ENCODE data around the gene C2CD4B.

The C2CD4B gene

GRCh38 chr15:62147551-62147950 lies 17.5 kb downstream of the C2CD4B start:
- no peak for DNase-seq

GRCh38 chr15:62147149-62147548 lies 17.9 kb downstream of the C2CD4B start:
- no peak for DNase-seq

- no peak for DNase-seq
These were observed 19.9 kb downstream of the C2CD4B start for GRCh38 chr15:62145015-62145735.

GRCh38 chr15:62142736-62143135 lies 22.3 kb downstream of the C2CD4B start:
- DNase-seq = no peak

GRCh38 chr15:62141643-62142588 lies 23.2 kb downstream of the C2CD4B start:
- DNase-seq = no peak

GRCh38 chr15:62141200-62141599 lies 23.9 kb downstream of the C2CD4B start:
- no peak for DNase-seq

- no peak for DNase-seq
These were observed 27.0 kb downstream of the C2CD4B start for GRCh38 chr15:62138124-62138523.

- no peak for DNase-seq
These were observed 27.9 kb downstream of the C2CD4B start for GRCh38 chr15:62136911-62137865.

GRCh38 chr15:62135532-62136134 lies 29.5 kb downstream of the C2CD4B start:
- no peak for DNase-seq

GRCh38 chr15:62133141-62133540 lies 31.9 kb downstream of the C2CD4B start:
- DNase-seq = no peak

GRCh38 chr15:62128916-62129315 lies 36.2 kb downstream of the C2CD4B start:
- DNase-seq = no peak

- DNase-seq = no peak
These were observed 38.7 kb downstream of the C2CD4B start for GRCh38 chr15:62126364-62126763.

GRCh38 chr15:62125773-62126172 lies 39.3 kb downstream of the C2CD4B start:
- peak; percentile 68 for DNase-seq

- DNase-seq = no peak
These were observed 40.1 kb downstream of the C2CD4B start for GRCh38 chr15:62124973-62125303.

GRCh38 chr15:62124176-62124972 lies 40.7 kb downstream of the C2CD4B start:
- DNase-seq = no peak

- DNase-seq = no peak
These were observed 42.8 kb downstream of the C2CD4B start for GRCh38 chr15:62122249-62122648.

- no peak for DNase-seq
These were observed 43.6 kb downstream of the C2CD4B start for GRCh38 chr15:62121273-62122015.

GRCh38 chr15:62120776-62121175 lies 44.3 kb downstream of the C2CD4B start:
- DNase-seq = no peak

- DNase-seq = no peak
These were observed 45.2 kb downstream of the C2CD4B start for GRCh38 chr15:62119874-62120273.

GRCh38 chr15:62119227-62119864 lies 45.7 kb downstream of the C2CD4B start:
- no peak for DNase-seq
